Esophagus muscularis mucosa (tissue), 4 donors: ENCODE data around the gene IPO9.

Experiments
- EP300 ChIP-seq: sonication (generic); formaldehyde crosslinking; IDR thresholded peaks from one replicate; pipeline ENCODE4 v1.6.1; 2017; ENCODE audit warnings: antibody characterized with exemption
- POLR2A ChIP-seq: fragments of 450-650 bp; IDR thresholded peaks from one replicate; pipeline ENCODE4 v1.6.1; 2017; ENCODE audit warnings: antibody characterized with exemption, moderate library complexity, mild to moderate bottlenecking, low read depth
- POLR2AphosphoS5 ChIP-seq, 2 donors: sonication (generic); formaldehyde crosslinking; IDR thresholded peaks; one replicate each; pipeline ENCODE4 v1.6.1; 2017; ENCODE audit warnings: antibody characterized with exemption in 2 of 2
- TF ChIP-seq, protein P1 (sequence below), 3 experiments: fragments of 200-600 bp in 2 of 3; fragments of 450-650 bp in 1 of 3; sonication (generic) in 2 of 3; IDR thresholded peaks; one replicate each; pipeline ENCODE4 v1.5.1; 2017 to 2019; ENCODE audit warnings: antibody characterized with exemption in 3 of 3, mild to moderate bottlenecking in 2 of 3, moderate library complexity in 1 of 3

DNA sequence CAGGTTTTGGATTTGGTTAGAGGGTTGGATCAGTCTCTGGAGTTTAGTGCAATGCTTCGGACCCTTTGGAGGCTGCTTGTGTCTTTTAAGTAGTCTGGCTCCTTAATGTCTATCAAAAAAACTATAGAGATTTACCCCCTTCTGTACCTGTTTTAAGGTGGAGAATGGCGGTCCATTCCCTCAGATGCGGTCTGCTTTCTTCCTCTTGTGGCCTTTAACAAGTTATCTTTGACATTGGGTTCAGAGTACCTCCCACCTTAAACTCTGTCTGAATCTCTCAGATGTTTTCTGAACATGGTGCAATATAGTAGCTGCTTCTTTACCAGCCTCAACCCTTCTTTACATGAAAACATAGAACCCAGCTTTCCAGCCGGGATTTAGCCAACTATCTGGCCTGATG lies 2.4 kb downstream of the IPO9 start:
- TF ChIP-seq POLR2A = no peak
- TF ChIP-seq, protein P1, sequence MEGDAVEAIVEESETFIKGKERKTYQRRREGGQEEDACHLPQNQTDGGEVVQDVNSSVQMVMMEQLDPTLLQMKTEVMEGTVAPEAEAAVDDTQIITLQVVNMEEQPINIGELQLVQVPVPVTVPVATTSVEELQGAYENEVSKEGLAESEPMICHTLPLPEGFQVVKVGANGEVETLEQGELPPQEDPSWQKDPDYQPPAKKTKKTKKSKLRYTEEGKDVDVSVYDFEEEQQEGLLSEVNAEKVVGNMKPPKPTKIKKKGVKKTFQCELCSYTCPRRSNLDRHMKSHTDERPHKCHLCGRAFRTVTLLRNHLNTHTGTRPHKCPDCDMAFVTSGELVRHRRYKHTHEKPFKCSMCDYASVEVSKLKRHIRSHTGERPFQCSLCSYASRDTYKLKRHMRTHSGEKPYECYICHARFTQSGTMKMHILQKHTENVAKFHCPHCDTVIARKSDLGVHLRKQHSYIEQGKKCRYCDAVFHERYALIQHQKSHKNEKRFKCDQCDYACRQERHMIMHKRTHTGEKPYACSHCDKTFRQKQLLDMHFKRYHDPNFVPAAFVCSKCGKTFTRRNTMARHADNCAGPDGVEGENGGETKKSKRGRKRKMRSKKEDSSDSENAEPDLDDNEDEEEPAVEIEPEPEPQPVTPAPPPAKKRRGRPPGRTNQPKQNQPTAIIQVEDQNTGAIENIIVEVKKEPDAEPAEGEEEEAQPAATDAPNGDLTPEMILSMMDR (IDR thresholded peaks at IDR 0.05) = no peak
- no peak for TF ChIP-seq POLR2AphosphoS5 (IDR thresholded peaks at IDR 0.05)
- no peak for TF ChIP-seq EP300
